IMR-90 (cell line): ENCODE measurements around the gene EPHB1. TPM values are rescaled to one million over a fixed set of nuclear protein-coding genes. Genes with fewer than 3 reads are reported as not detected.

Experiments used
- ATAC-seq: fragments of 200-7000 bp; cut with Tn5 transposase; 2 replicates; pipeline ENCODE4 v1.9.1; 2020; ENCODE audit warnings: low read depth, mild to moderate bottlenecking, moderate library complexity
- BruUV-seq: library from RNA; stranded (reverse); fragments of 400-500 nt; replicated peaks from 2 replicates; lab custom pipeline; 2021; lab: Mats Ljungman, UMichigan
- CTCF ChIA-PET: fragments of 300-600 bp; formaldehyde crosslinking; extraction: SDS; loops from one replicate; lab custom pipeline; 2021; ENCODE audit warnings: antibody characterized with exemption; lab: Yijun Ruan, JAX
- POLR2A ChIA-PET: fragments of 300-600 bp; sonication (Branson Sonifier 250); formaldehyde crosslinking; loops from one replicate; lab custom pipeline; 2022; ENCODE audit warnings: antibody characterized with exemption; ENCODE audit not compliant: unreplicated experiment; lab: Charles Lee
- DNase-seq: peaks from one replicate; pipeline ENCODE4 v3.0.0; 2013
- H2AFZ ChIP-seq: replicated peaks from 2 replicates; pipeline ENCODE3; 2013; ENCODE audit warnings: low read length, mild to moderate bottlenecking; ENCODE audit not compliant: poor library complexity
- H2AK5ac ChIP-seq: 2 replicates; pipeline ENCODE4 v1.6.1; 2013; ENCODE audit warnings: low read depth, low read length, inconsistent platforms
- H2AK9ac ChIP-seq: replicated peaks from 2 replicates; pipeline ENCODE3; 2013; ENCODE audit warnings: mild to moderate bottlenecking, low read depth, low read length, moderate library complexity; ENCODE audit not compliant: poor library complexity
- H2BK120ac ChIP-seq: 2 replicates; pipeline ENCODE4 v1.6.1; 2013; ENCODE audit warnings: low read depth, low read length, inconsistent platforms
- H2BK15ac ChIP-seq: 3 replicates; pipeline ENCODE4 v1.6.1; 2013; ENCODE audit warnings: low read depth, low read length, inconsistent platforms
- H2BK20ac ChIP-seq: 2 replicates; pipeline ENCODE4 v1.6.1; 2013; ENCODE audit warnings: low read depth, mild to moderate bottlenecking, inconsistent platforms, low read length, moderate library complexity
- H2BK5ac ChIP-seq: 2 replicates; pipeline ENCODE4 v1.6.1; 2013; ENCODE audit warnings: mild to moderate bottlenecking, low read depth, low read length, inconsistent platforms; ENCODE audit not compliant: poor library complexity, severe bottlenecking
- H3K14ac ChIP-seq: replicated peaks from 2 replicates; pipeline ENCODE4 v1.6.1; 2013; ENCODE audit warnings: low read depth, low read length, inconsistent platforms
- H3K18ac ChIP-seq: 2 replicates; pipeline ENCODE4 v1.6.1; 2013; ENCODE audit warnings: low read depth, low read length, control low read depth
- H3K23ac ChIP-seq: 2 replicates; pipeline ENCODE4 v1.6.1; 2013; ENCODE audit warnings: low read depth, low read length, inconsistent platforms
- H3K27ac ChIP-seq: 2 replicates; pipeline ENCODE4 v1.5.1; 2013; ENCODE audit warnings: mild to moderate bottlenecking, control low read depth, low read length; ENCODE audit not compliant: insufficient read depth
- H3K27me3 ChIP-seq: 2 replicates; pipeline ENCODE4 v1.6.1; 2013; ENCODE audit warnings: low read length; ENCODE audit not compliant: control insufficient read depth, insufficient read depth
- H3K36me3 ChIP-seq: 2 replicates; pipeline ENCODE4 v1.6.1; 2013; ENCODE audit warnings: low read length, mixed read lengths; ENCODE audit not compliant: control insufficient read depth, insufficient read depth
- H3K4ac ChIP-seq: 2 replicates; pipeline ENCODE4 v1.6.1; 2013; ENCODE audit warnings: low read depth, low read length, inconsistent platforms
- H3K4me1 ChIP-seq: 2 replicates; pipeline ENCODE4 v1.6.1; 2013; ENCODE audit warnings: low read length, mixed read lengths; ENCODE audit not compliant: control insufficient read depth, insufficient read depth
- H3K4me2 ChIP-seq: 2 replicates; pipeline ENCODE4 v1.6.1; 2013; ENCODE audit warnings: low read depth, mild to moderate bottlenecking, control low read depth, low read length, moderate library complexity
- H3K4me3 ChIP-seq: 2 replicates; pipeline ENCODE4 v1.5.1; 2013; ENCODE audit warnings: low read depth, mild to moderate bottlenecking, control low read depth, low read length, moderate library complexity; ENCODE audit not compliant: insufficient read depth
- H3K56ac ChIP-seq: 2 replicates; pipeline ENCODE4 v1.6.1; 2013; ENCODE audit warnings: low read length, inconsistent platforms; ENCODE audit not compliant: insufficient read depth; ENCODE audit errors: extremely low read depth
- H3K79me1 ChIP-seq, 2 experiments: 2 replicates each; pipeline ENCODE4 v1.6.1; 2013; ENCODE audit warnings: low read length in 2 of 2, inconsistent platforms in 1 of 2, low read depth in 1 of 2
- H3K9ac ChIP-seq: 2 replicates; pipeline ENCODE4 v1.6.1; 2013; ENCODE audit warnings: low read depth, low read length, control low read depth
- H3K9me1 ChIP-seq: 2 replicates; pipeline ENCODE4 v1.6.1; 2013; ENCODE audit warnings: low read length, inconsistent platforms; ENCODE audit not compliant: insufficient read depth
- H3K9me3 ChIP-seq: 2 replicates; pipeline ENCODE4 v1.6.1; 2013; ENCODE audit warnings: low read length; ENCODE audit not compliant: control insufficient read depth, insufficient read depth
- H4K20me1 ChIP-seq: 2 replicates; pipeline ENCODE4 v1.6.1; 2013; ENCODE audit warnings: low read length, inconsistent platforms; ENCODE audit not compliant: insufficient read depth
- H4K5ac ChIP-seq: 2 replicates; pipeline ENCODE4 v1.6.1; 2013; ENCODE audit warnings: mild to moderate bottlenecking, low read depth, low read length, control low read depth
- H4K8ac ChIP-seq, 2 experiments: 2 replicates each; pipeline ENCODE4 v1.6.1; 2013; ENCODE audit warnings: low read depth in 2 of 2, low read length in 2 of 2, control low read depth in 1 of 2, inconsistent platforms in 1 of 2
- H4K91ac ChIP-seq: 2 replicates; pipeline ENCODE4 v1.6.1; 2013; ENCODE audit warnings: low read depth, low read length, inconsistent platforms; ENCODE audit not compliant: insufficient read depth
- BHLHE40 ChIP-seq: fragments of 150-350 bp; IDR thresholded peaks from 2 replicates; pipeline ENCODE4 v1.6.1; 2016; ENCODE audit warnings: mild to moderate bottlenecking, low read depth, low read length
- CEBPB ChIP-seq: IDR thresholded peaks from 2 replicates; pipeline ENCODE4 v1.6.1; 2012; ENCODE audit warnings: low read depth, low read length, improper control_type of control experiment
- CHD1 ChIP-seq: IDR thresholded peaks from 2 replicates; pipeline ENCODE4 v1.6.1; 2012; ENCODE audit warnings: low read depth, low read length, improper control_type of control experiment
- CTCF ChIP-seq: conservative IDR thresholded peaks from 2 replicates; pipeline ENCODE4 v1.5.1; 2012; ENCODE audit warnings: mild to moderate bottlenecking, low read depth, low read length, improper control_type of control experiment
- FOS ChIP-seq: fragments of 150-350 bp; IDR thresholded peaks from 2 replicates; pipeline ENCODE4 v1.6.1; 2016; ENCODE audit warnings: low read depth, low read length
- MAFK ChIP-seq: IDR thresholded peaks from 2 replicates; pipeline ENCODE4 v1.6.1; 2012; ENCODE audit warnings: low read depth, low read length, improper control_type of control experiment
- MAZ ChIP-seq: IDR thresholded peaks from 2 replicates; pipeline ENCODE4 v1.6.1; 2012; ENCODE audit warnings: low read depth, mild to moderate bottlenecking, low read length, improper control_type of control experiment, moderate library complexity, borderline replicate concordance
- MXI1 ChIP-seq: IDR thresholded peaks from 2 replicates; pipeline ENCODE4 v1.6.1; 2012; ENCODE audit warnings: low read depth, mild to moderate bottlenecking, low read length, moderate library complexity, borderline replicate concordance
- NFE2L2 ChIP-seq: fragments of 150-350 bp; IDR thresholded peaks from 2 replicates; pipeline ENCODE4 v1.6.1; 2016; ENCODE audit warnings: low read depth, mild to moderate bottlenecking, low read length
- POLR2A ChIP-seq: IDR thresholded peaks from 2 replicates; pipeline ENCODE4 v1.6.1; 2012; ENCODE audit warnings: mild to moderate bottlenecking, low read depth, low read length
- RAD21 ChIP-seq: IDR thresholded peaks from 2 replicates; pipeline ENCODE4 v1.6.1; 2012; ENCODE audit warnings: low read length, improper control_type of control experiment
- RFX5 ChIP-seq: IDR thresholded peaks from 2 replicates; pipeline ENCODE4 v1.8.0; 2012; ENCODE audit warnings: low read depth, mild to moderate bottlenecking, low read length, moderate library complexity
- SMC3 ChIP-seq: fragments of 150-350 bp; IDR thresholded peaks from 2 replicates; pipeline ENCODE4 v1.6.1; 2016; ENCODE audit warnings: low read depth, mild to moderate bottlenecking, antibody characterized with exemption, low read length, moderate library complexity
- USF2 ChIP-seq: fragments of 150-350 bp; IDR thresholded peaks from 2 replicates; pipeline ENCODE4 v1.6.1; 2017; ENCODE audit warnings: mild to moderate bottlenecking, antibody characterized with exemption, low read length, low read depth
- WGBS, 2 experiments: methylation state at CpG; one replicate each; pipeline versions ENCODE4 v1.1.5 to v1.1.7; 2013; ENCODE audit warnings: missing lambda C conversion rate in 2 of 2; ENCODE audit not compliant: insufficient read length in 1 of 2; ENCODE audit errors: extremely low coverage in 2 of 2; 5-methylcytosine and 5-hydroxymethylcytosine counted together
- dilution Hi-C: fragments of 300-500 bp; cut with HindIII; formaldehyde crosslinking; loops from one replicate; pipeline ENCODE4 v1.14.3; 2018; ENCODE audit warnings: low sequenced_read_pairs; ENCODE audit not compliant: unreplicated experiment
- in situ Hi-C: fragments of 300-500 bp; cut with MboI; formaldehyde crosslinking; loops from 3 replicates; pipeline ENCODE4 v1.14.3; 2019; ENCODE audit warnings: low sequenced_read_pairs, inconsistent platforms, mixed read lengths
- intact Hi-C: fragments of 100-400 bp; cut with micrococcal nuclease; formaldehyde crosslinking; loops from 2 replicates; pipeline ENCODE4 v1.10.0; 2022
- polyA plus RNA-seq, 3 experiments: library from polyadenylated mRNA; depleted of rRNA; stranded (reverse); fragments of >200 nt; gene quantifications; 2 replicates each; pipeline ENCODE4 v1.2.3, GENCODE V29; 2012; ENCODE audit warnings: low replicate concordance in 1 of 3
- total RNA-seq: library from RNA; depleted of rRNA; stranded (reverse); fragments of >200 nt; gene quantifications from 2 replicates; pipeline ENCODE4 v1.2.3, GENCODE V29; 2012
- TF ChIP-seq, protein P1 (sequence below): fragments of 150-350 bp; IDR thresholded peaks from 2 replicates; pipeline ENCODE4 v1.6.1; 2016; ENCODE audit warnings: low read depth, mild to moderate bottlenecking, low read length, moderate library complexity, borderline replicate concordance

Gene EPHB1
- total and polyA plus RNA-seq, 2 of the 4 experiments (the other 2 are of a cell fraction): 0.17 to 0.36 TPM

- intact Hi-C loops (loop anchor here (10.0 kb wide), 1 partner anchor 1248 kb away; no protein-coding TSS in a partner anchor), in situ Hi-C loops (loop anchor here (5.0 to 25.0 kb wide), 2 partner anchors 1096 to 1241 kb away; no protein-coding TSS in a partner anchor), dilution Hi-C loops (no loop called here)
- DNase-seq (no peak), ATAC-seq (no peak)
- peaks cover 1% of the 10 kb centered on the region; the same call in 1 of the 2 replicates for H3K4me1 ChIP-seq
- H3K4me3 ChIP-seq: no peak overlapping the region
- no peaks in the 10 kb centered on the region for H3K36me3 ChIP-seq
- H2AK5ac ChIP-seq: no peak overlapping the region
- no peak overlapping the region for H3K18ac ChIP-seq
- TF ChIP-seq USF2: no peak
- TF ChIP-seq, protein P1, sequence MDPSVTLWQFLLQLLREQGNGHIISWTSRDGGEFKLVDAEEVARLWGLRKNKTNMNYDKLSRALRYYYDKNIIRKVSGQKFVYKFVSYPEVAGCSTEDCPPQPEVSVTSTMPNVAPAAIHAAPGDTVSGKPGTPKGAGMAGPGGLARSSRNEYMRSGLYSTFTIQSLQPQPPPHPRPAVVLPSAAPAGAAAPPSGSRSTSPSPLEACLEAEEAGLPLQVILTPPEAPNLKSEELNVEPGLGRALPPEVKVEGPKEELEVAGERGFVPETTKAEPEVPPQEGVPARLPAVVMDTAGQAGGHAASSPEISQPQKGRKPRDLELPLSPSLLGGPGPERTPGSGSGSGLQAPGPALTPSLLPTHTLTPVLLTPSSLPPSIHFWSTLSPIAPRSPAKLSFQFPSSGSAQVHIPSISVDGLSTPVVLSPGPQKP: no peak
- no peak for TF ChIP-seq MXI1
- no peak for TF ChIP-seq CEBPB
- TF ChIP-seq CHD1: no peak
- no peak for TF ChIP-seq FOS
- TF ChIP-seq RFX5: no peak
- no peak for TF ChIP-seq POLR2A
- TF ChIP-seq CTCF: no peak
- TF ChIP-seq SMC3: no peak
- no peak for TF ChIP-seq MAZ
- no peak for TF ChIP-seq MAFK
- no peak for TF ChIP-seq BHLHE40
- no peak for TF ChIP-seq RAD21
- no peak for TF ChIP-seq NFE2L2
- no peak overlapping the region for H3K14ac ChIP-seq
- H3K23ac ChIP-seq: no peak overlapping the region
- H3K27ac ChIP-seq: no peak overlapping the region
- no peak overlapping the region for H3K4ac ChIP-seq
- no peak overlapping the region for H2BK120ac ChIP-seq
- ChIA-PET CTCF (no interaction called here), POLR2A (no interaction called here)
- no peaks in the 10 kb centered on the region for H3K79me1 ChIP-seq
- peaks cover 51% of the 10 kb centered on the region for H3K27me3 ChIP-seq
- H3K9me1 ChIP-seq: no peaks in the 10 kb centered on the region
- WGBS, 2 experiments: 1% methylated on average over 26 of the region's 61 CpGs; no CpG with 5 or more reads in 1 of the 2 experiments
- H3K56ac ChIP-seq: no peak overlapping the region
- no peaks in the 10 kb centered on the region; the same call in 1 of the 2 replicates for H4K20me1 ChIP-seq
- no TSS peak for BruUV-seq
- peak overlapping the region; percentile 51; the same call in 1 of the 2 replicates for H3K4me2 ChIP-seq
- no peak overlapping the region for H4K91ac ChIP-seq
- H2BK5ac ChIP-seq: no peak overlapping the region
- H2AFZ ChIP-seq: peak overlapping the region; percentile 93
- H2AK9ac ChIP-seq: no peak overlapping the region
- H4K5ac ChIP-seq: no peak overlapping the region
- H3K9me3 ChIP-seq: no peaks in the 10 kb centered on the region
- H2BK15ac ChIP-seq: no peak overlapping the region
- no peak overlapping the region for H3K9ac ChIP-seq
- no peak overlapping the region for H4K8ac ChIP-seq
- H2BK20ac ChIP-seq: no peak overlapping the region
Measured at GRCh38 chr3:134796281-134797056, 1.4 kb downstream of the EPHB1 start.
